H1 (cell line): ENCODE results near the gene ZNF101.

Experiments used
- ATF2 ChIP-seq: IDR thresholded peaks from 2 replicates; pipeline ENCODE4 v1.6.1; 2012; ENCODE audit warnings: low read length, inconsistent platforms
- BCL11A ChIP-seq, 2 experiments: IDR thresholded peaks; one replicate each; pipeline ENCODE4 v1.6.1; 2011; ENCODE audit warnings: low read depth in 2 of 2, low read length in 2 of 2, mild to moderate bottlenecking in 2 of 2
- BRCA1 ChIP-seq: IDR thresholded peaks from 2 replicates; pipeline ENCODE4 v1.6.1; 2012; ENCODE audit warnings: low read depth, low read length, improper control_type of control experiment
- CBX8 ChIP-seq: fragments of 300-800, 300-1000 bp; sonication (generic); IDR thresholded peaks from 2 replicates; pipeline ENCODE4 v1.7.1; 2016; ENCODE audit warnings: low read depth, low read length, borderline replicate concordance
- CREB1 ChIP-seq: IDR thresholded peaks from 2 replicates; pipeline ENCODE4 v1.6.1; 2012; ENCODE audit warnings: inconsistent platforms
- CTCF ChIP-seq, 3 experiments: IDR thresholded peaks; 1 replicate in 2 of 3; 2 replicates in 1 of 3; pipeline versions ENCODE4 v1.5.1 to v1.6.1; 2011; ENCODE audit warnings: low read length in 3 of 3, mild to moderate bottlenecking in 3 of 3, inconsistent platforms in 2 of 3, low read depth in 1 of 3, moderate library complexity in 1 of 3; ENCODE audit not compliant: insufficient read depth in 1 of 3; ENCODE audit errors: control extremely low read depth in 1 of 3
- EP300 ChIP-seq, 2 experiments: IDR thresholded peaks; 1 replicate in 1 of 2; 2 replicates in 1 of 2; pipeline ENCODE4 v1.6.1; 2011 to 2012; ENCODE audit warnings: low read depth in 2 of 2, low read length in 2 of 2, mild to moderate bottlenecking in 2 of 2, borderline replicate concordance in 1 of 2, inconsistent platforms in 1 of 2, moderate library complexity in 1 of 2
- JUN ChIP-seq: IDR thresholded peaks from 2 replicates; pipeline ENCODE4 v1.6.1; 2011; ENCODE audit warnings: low read depth, mild to moderate bottlenecking, improper control_type of control experiment, low read length
- KDM1A ChIP-seq: fragments of 200-600, 300-600 bp; sonication (generic); IDR thresholded peaks from 2 replicates; pipeline ENCODE4 v1.7.1; 2016; ENCODE audit warnings: mild to moderate bottlenecking, low read length, borderline replicate concordance
- MAFK ChIP-seq: IDR thresholded peaks from 2 replicates; pipeline ENCODE4 v1.6.1; 2012; ENCODE audit warnings: low read depth, mild to moderate bottlenecking, improper control_type of control experiment, low read length
- MAX ChIP-seq: IDR thresholded peaks from 2 replicates; pipeline ENCODE4 v1.6.1; 2012; ENCODE audit warnings: inconsistent platforms
- POLR2AphosphoS5 ChIP-seq: IDR thresholded peaks from 2 replicates; pipeline ENCODE4 v1.6.1; 2011; ENCODE audit warnings: low read depth, low read length
- TEAD4 ChIP-seq: IDR thresholded peaks from 2 replicates; pipeline ENCODE4 v1.6.1; 2012; ENCODE audit warnings: low read depth, low read length, inconsistent platforms, mixed read lengths
- ZNF274 ChIP-seq: IDR thresholded peaks from 2 replicates; pipeline ENCODE4 v1.7.0; 2012; ENCODE audit warnings: low read length, borderline replicate concordance; ENCODE audit errors: extremely low read depth

GRCh38 chr19:19633711-19634515, 34.7 kb upstream of the ZNF101 start:
- TF ChIP-seq BRCA1 (no peak), CREB1 (no peak), ZNF274 (no peak), CTCF (IDR thresholded peaks at IDR 0.05; ENCODE audit: control extremely low read depth in 1 of 3, insufficient read depth in 1 of 3, low read depth in 1 of 3, low read length in 3 of 3) (no peak), CBX8 (no peak), MAX (no peak), JUN (no peak), MAFK (no peak), KDM1A (no peak), BCL11A (IDR thresholded peaks at IDR 0.05; ENCODE audit: low read depth in 2 of 2, low read length in 2 of 2) (no peak), POLR2AphosphoS5 (no peak), EP300 (IDR thresholded peaks at IDR 0.05; ENCODE audit: borderline replicate concordance in 1 of 2, low read depth in 2 of 2, low read length in 2 of 2) (no peak), TEAD4 (no peak), ATF2 (no peak)
